Liver (tissue), 9 donors: ENCODE results near the gene ZNF605. TPM values are rescaled to one million over a fixed set of nuclear protein-coding genes. Genes with fewer than 3 reads are reported as not detected.
A peak's percentile ranks its signal among the peaks of the same experiment; 100 is the strongest.
"Not testable (repeated sequence)": the region's sequence is repeated elsewhere in the genome, so short reads cannot be mapped to it uniquely, and the experiment has no call there.

Experiments
- DNase-seq: peaks from one replicate; pipeline ENCODE4 v3.0.0-alpha.2; 2017; ENCODE audit warnings: low spot score
- H3K27ac ChIP-seq, 2 donors: one replicate each; pipeline ENCODE4 v1.7.0; 2013; ENCODE audit warnings: inconsistent platforms in 2 of 2, low read length in 2 of 2, control low read depth in 1 of 2, low read depth in 1 of 2, mild to moderate bottlenecking in 1 of 2
- H3K27me3 ChIP-seq, 4 donors: one replicate each; pipeline versions ENCODE4 v1.6.1 to v1.7.0; 2013; ENCODE audit warnings: low read length in 3 of 4, inconsistent platforms in 1 of 4, mild to moderate bottlenecking in 1 of 4, moderate library complexity in 1 of 4; ENCODE audit not compliant: control insufficient read depth in 4 of 4, insufficient read depth in 4 of 4
- H3K36me3 ChIP-seq, 4 donors: one replicate each; pipeline versions ENCODE4 v1.6.1 to v1.7.0; 2013; ENCODE audit warnings: low read length in 3 of 4, mild to moderate bottlenecking in 3 of 4, low read depth in 1 of 4, moderate library complexity in 1 of 4; ENCODE audit not compliant: control insufficient read depth in 4 of 4, insufficient read depth in 3 of 4
- H3K4me1 ChIP-seq, 4 donors: one replicate each; pipeline versions ENCODE4 v1.6.1 to v1.7.0; 2013; ENCODE audit warnings: low read length in 3 of 4, mild to moderate bottlenecking in 3 of 4, moderate library complexity in 1 of 4; ENCODE audit not compliant: control insufficient read depth in 4 of 4, insufficient read depth in 4 of 4
- H3K4me3 ChIP-seq, 3 donors: one replicate each; pipeline versions ENCODE4 v1.6.1 to v1.7.0; 2013; ENCODE audit warnings: low read length in 3 of 3, control low read depth in 1 of 3, low read depth in 1 of 3, mild to moderate bottlenecking in 1 of 3
- H3K9ac ChIP-seq, 2 donors: one replicate each; pipeline ENCODE4 v1.7.0; 2013; ENCODE audit warnings: low read length in 2 of 2, mild to moderate bottlenecking in 2 of 2, moderate library complexity in 2 of 2, control low read depth in 1 of 2, low read depth in 1 of 2
- H3K9me3 ChIP-seq, 4 donors: one replicate each; pipeline versions ENCODE4 v1.6.1 to v1.7.0; 2013; ENCODE audit warnings: low read length in 3 of 4; ENCODE audit not compliant: control insufficient read depth in 4 of 4
- EGR1 ChIP-seq, 2 donors: IDR thresholded peaks; 2 replicates each; pipeline ENCODE4 v1.6.1; 2016 to 2018; ENCODE audit warnings: antibody characterized with exemption in 2 of 2, low read depth in 2 of 2
- FOXA2 ChIP-seq: IDR thresholded peaks from 2 replicates; pipeline ENCODE4 v1.6.1; 2016; ENCODE audit warnings: antibody characterized with exemption
- GABPA ChIP-seq, 2 donors: IDR thresholded peaks in 1 of 2; conservative IDR thresholded peaks in 1 of 2; 2 replicates each; pipeline ENCODE4 v1.6.1; 2016; ENCODE audit warnings: antibody characterized with exemption in 2 of 2, mild to moderate bottlenecking in 1 of 2, moderate library complexity in 1 of 2
- NR2F2 ChIP-seq: IDR thresholded peaks from 2 replicates; pipeline ENCODE4 v1.6.1; 2016; ENCODE audit warnings: antibody characterized with exemption
- TAF1 ChIP-seq: conservative IDR thresholded peaks from 2 replicates; pipeline ENCODE4 v1.6.1; 2016; ENCODE audit warnings: antibody characterized with exemption, mild to moderate bottlenecking
- YY1 ChIP-seq: IDR thresholded peaks from 2 replicates; pipeline ENCODE4 v1.6.1; 2016; ENCODE audit warnings: antibody characterized with exemption, mild to moderate bottlenecking
- WGBS: extraction: QIAGEN DNeasy Blood & Tissue Kit; methylation state at CpG from one replicate; pipeline ENCODE4 v1.1.7; 2013; 5-methylcytosine and 5-hydroxymethylcytosine counted together
- polyA plus RNA-seq, 2 donors: library from polyadenylated mRNA; stranded (reverse) in 1 of 2; unstranded in 1 of 2; fragments of 200-250 nt in 1 of 2; fragments of >200 nt in 1 of 2; fragmentation: Nextera tagmentation in 1 of 2; extraction: Ambion mirVana in 1 of 2; gene quantifications; one replicate each; pipeline versions ENCODE4 v1.2.1 to v1.2.3, GENCODE V29; 2013 to 2015
- total RNA-seq, 2 donors: library from RNA; depleted of rRNA; stranded (reverse); fragments of >200 nt; gene quantifications; one replicate each; pipeline ENCODE4 v1.2.3, GENCODE V29; 2014
- TF ChIP-seq, protein P1 (sequence below): IDR thresholded peaks from 2 replicates; pipeline ENCODE4 v1.6.1; 2016; ENCODE audit warnings: antibody characterized with exemption, mild to moderate bottlenecking
- TF ChIP-seq, protein P2 (sequence below): fragments of 150-350 bp; IDR thresholded peaks from 2 replicates; pipeline ENCODE4 v1.5.1; 2017; ENCODE audit warnings: improper control_type of control experiment, low read depth, low read length; ENCODE audit not compliant: missing input control
- donor health status: healthy.
- donor health status: healthy.
- donor health status: healthy.
- donor health status: healthy.
- donor health status: healthy.

ZNF605 gene
- total and polyA plus RNA-seq, 4 donors = 1.2 to 9.5 (median 3.6) TPM

DNA sequence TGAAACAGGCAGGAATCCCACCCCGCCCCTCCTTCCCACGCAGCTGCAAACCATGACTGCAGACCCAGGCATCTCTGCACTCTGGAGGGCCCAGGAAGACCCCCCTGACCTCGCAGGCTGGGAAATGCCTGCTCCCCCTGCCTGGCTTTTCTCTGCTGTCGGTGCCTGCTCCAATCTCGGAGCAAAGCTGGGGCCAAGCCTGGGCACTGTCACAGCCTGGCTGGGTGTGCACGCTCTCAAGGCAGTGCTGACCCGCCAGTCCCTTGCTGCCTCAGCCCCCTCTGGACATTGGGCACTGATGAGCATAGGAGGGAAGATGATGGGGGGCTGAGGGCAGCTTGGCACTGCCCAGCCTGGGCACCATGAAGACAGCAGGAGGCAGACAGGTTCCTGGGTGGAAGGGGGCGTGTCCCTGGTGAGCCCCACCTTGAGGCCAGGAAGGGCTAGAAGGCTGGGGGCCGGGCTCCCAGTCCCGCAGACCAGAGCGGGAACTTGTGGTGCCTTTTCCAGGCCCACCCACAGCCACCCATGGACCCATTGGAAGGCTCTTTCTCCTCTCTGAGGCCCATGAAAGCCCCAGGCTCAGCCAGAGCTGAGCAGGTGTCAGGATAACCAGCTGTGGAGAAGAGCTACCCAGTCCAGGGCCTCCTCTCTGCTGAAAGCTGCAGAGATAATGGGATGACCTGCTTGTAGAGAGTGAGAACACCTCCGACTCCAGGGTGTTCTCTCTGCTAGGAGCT lies 10.7 kb upstream of the ZNF605 start:
- Histone ChIP-seq H3K9ac (no peak overlapping the region), H3K27ac (no peak overlapping the region), H3K36me3 (peaks cover 0 to 5% (median 3%) of the 10 kb centered on the region in 4 donors), H3K4me1 (no peaks in the 10 kb centered on the region), H3K27me3 (no peaks in the 10 kb centered on the region), H3K4me3 (peak overlapping the region in 2 of 3 donors; percentile 40 to 41), H3K9me3 (peaks cover 8 to 22% (median 15%) of the 10 kb centered on the region in 4 donors)
- TF ChIP-seq GABPA (IDR thresholded peaks at IDR 0.05 in 1 of 2, conservative IDR thresholded peaks at IDR 0.05 in 1 of 2) = no peak
- 95% methylated on average over 12 of the region's 12 CpGs for WGBS
- DNase-seq = no peak

DNA sequence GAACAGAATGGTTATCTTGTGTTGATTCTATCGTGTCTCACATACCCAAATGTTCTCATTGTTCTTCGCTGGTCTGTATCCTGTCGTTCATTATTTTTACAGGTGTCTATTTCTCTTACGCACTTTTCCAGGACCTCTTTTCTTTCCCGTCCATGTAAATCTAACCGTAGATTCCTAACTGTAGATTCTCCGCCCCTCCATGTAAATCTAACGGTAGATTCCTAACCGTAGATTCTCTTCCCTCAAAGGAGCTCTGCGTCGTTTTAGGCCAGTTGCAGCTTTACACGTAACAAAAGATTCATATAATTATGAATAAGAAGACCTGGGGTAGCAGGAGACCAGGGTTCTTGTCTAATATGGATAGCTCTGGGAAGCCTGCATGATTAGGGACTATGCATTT lies 9.7 kb upstream of the ZNF605 start:
- Histone ChIP-seq H3K27ac (no peak overlapping the region), H3K27me3 (no peaks in the 10 kb centered on the region), H3K4me1 (no peaks in the 10 kb centered on the region), H3K36me3 (peaks cover 0 to 5% (median 4%) of the 10 kb centered on the region in 4 donors), H3K9me3 (peaks cover 7 to 22% (median 14%) of the 10 kb centered on the region in 4 donors), H3K9ac (no peak overlapping the region), H3K4me3 (no peak overlapping the region)
- no peak for TF ChIP-seq TAF1
- TF ChIP-seq, protein P1, sequence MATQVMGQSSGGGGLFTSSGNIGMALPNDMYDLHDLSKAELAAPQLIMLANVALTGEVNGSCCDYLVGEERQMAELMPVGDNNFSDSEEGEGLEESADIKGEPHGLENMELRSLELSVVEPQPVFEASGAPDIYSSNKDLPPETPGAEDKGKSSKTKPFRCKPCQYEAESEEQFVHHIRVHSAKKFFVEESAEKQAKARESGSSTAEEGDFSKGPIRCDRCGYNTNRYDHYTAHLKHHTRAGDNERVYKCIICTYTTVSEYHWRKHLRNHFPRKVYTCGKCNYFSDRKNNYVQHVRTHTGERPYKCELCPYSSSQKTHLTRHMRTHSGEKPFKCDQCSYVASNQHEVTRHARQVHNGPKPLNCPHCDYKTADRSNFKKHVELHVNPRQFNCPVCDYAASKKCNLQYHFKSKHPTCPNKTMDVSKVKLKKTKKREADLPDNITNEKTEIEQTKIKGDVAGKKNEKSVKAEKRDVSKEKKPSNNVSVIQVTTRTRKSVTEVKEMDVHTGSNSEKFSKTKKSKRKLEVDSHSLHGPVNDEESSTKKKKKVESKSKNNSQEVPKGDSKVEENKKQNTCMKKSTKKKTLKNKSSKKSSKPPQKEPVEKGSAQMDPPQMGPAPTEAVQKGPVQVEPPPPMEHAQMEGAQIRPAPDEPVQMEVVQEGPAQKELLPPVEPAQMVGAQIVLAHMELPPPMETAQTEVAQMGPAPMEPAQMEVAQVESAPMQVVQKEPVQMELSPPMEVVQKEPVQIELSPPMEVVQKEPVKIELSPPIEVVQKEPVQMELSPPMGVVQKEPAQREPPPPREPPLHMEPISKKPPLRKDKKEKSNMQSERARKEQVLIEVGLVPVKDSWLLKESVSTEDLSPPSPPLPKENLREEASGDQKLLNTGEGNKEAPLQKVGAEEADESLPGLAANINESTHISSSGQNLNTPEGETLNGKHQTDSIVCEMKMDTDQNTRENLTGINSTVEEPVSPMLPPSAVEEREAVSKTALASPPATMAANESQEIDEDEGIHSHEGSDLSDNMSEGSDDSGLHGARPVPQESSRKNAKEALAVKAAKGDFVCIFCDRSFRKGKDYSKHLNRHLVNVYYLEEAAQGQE = no peak
- TF ChIP-seq NR2F2 = no peak
- no peak for TF ChIP-seq FOXA2
- TF ChIP-seq YY1 = no peak
- TF ChIP-seq EGR1 (IDR thresholded peaks at IDR 0.05; ENCODE audit: low read depth in 2 of 2) = no peak
- TF ChIP-seq GABPA (IDR thresholded peaks at IDR 0.05 in 1 of 2, conservative IDR thresholded peaks at IDR 0.05 in 1 of 2) = no peak
- WGBS = 93% methylated on average over 12 of the region's 12 CpGs
- no peak for DNase-seq

DNA sequence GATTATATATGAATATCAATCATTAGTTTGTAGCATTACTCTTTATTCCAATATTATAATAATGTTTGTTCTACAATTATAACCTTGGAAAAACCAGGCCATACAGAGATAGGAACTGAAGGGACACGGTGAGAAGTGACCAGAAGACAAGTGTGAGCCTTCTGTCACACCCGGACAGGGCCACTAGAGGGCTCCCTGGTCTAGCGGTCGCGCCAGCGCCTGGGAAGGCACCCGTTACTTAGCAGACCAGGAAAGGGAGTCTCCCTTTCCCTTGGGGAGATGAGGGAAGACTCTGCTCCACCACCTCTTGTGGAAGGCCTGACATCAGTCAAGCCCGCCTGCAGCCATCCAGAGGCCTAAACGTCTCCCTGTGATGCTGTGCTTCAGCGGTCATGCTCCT lies 7.8 kb upstream of the ZNF605 start:
- not testable (repeated sequence) for H3K9ac ChIP-seq, H3K27me3 ChIP-seq, H3K36me3 ChIP-seq, H3K27ac ChIP-seq, H3K4me1 ChIP-seq, DNase-seq
- 61% methylated on average over 10 of the region's 10 CpGs for WGBS
- Histone ChIP-seq H3K9me3 (peaks cover 7 to 22% (median 16%) of the 10 kb centered on the region in 4 donors), H3K4me3 (peak overlapping the region in 1 of 3 donors; percentile 1)
- TF ChIP-seq, protein P2, sequence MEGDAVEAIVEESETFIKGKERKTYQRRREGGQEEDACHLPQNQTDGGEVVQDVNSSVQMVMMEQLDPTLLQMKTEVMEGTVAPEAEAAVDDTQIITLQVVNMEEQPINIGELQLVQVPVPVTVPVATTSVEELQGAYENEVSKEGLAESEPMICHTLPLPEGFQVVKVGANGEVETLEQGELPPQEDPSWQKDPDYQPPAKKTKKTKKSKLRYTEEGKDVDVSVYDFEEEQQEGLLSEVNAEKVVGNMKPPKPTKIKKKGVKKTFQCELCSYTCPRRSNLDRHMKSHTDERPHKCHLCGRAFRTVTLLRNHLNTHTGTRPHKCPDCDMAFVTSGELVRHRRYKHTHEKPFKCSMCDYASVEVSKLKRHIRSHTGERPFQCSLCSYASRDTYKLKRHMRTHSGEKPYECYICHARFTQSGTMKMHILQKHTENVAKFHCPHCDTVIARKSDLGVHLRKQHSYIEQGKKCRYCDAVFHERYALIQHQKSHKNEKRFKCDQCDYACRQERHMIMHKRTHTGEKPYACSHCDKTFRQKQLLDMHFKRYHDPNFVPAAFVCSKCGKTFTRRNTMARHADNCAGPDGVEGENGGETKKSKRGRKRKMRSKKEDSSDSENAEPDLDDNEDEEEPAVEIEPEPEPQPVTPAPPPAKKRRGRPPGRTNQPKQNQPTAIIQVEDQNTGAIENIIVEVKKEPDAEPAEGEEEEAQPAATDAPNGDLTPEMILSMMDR = peak; percentile 21

DNA sequence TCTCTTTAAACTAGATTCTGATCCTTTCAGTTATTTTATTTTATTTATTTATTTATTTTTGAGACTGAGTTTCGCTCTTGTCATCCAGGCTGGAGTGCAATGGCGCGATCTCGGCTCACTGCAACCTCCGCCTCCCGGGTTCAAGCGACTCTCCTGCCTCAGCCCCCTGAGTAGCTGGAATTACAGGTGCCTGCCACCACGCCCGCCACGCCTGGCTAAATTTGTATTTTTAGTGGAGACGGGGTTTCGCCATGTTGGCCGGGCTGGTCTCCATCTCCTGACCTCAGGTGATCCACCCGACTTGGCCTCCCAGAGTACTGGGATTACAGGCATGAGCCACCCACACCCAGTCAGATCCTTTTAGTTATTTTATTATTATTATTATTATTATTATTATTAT lies 5.7 kb upstream of the ZNF605 start:
- H3K4me3 ChIP-seq, H3K4me1 ChIP-seq, H3K27ac ChIP-seq, DNase-seq, H3K9ac ChIP-seq, H3K36me3 ChIP-seq, H3K27me3 ChIP-seq: not testable (repeated sequence)
- WGBS = 97% methylated on average over 14 of the region's 14 CpGs
- peaks cover 5 to 17% (median 9%) of the 10 kb centered on the region in 4 donors for H3K9me3 ChIP-seq
